Stimulated activated CD4-positive, alpha-beta T cell treated with anti-CD3 and anti-CD28 coated beads, Interleukin-4, amount 100 ng/mL, for 1 hour (primary cell): ENCODE measurements around the gene NCAPH2.

Experiments used
- DNase-seq: peaks from one replicate; pipeline ENCODE4 v3.0.0-alpha.2; 2020

Gene NCAPH2

DNA sequence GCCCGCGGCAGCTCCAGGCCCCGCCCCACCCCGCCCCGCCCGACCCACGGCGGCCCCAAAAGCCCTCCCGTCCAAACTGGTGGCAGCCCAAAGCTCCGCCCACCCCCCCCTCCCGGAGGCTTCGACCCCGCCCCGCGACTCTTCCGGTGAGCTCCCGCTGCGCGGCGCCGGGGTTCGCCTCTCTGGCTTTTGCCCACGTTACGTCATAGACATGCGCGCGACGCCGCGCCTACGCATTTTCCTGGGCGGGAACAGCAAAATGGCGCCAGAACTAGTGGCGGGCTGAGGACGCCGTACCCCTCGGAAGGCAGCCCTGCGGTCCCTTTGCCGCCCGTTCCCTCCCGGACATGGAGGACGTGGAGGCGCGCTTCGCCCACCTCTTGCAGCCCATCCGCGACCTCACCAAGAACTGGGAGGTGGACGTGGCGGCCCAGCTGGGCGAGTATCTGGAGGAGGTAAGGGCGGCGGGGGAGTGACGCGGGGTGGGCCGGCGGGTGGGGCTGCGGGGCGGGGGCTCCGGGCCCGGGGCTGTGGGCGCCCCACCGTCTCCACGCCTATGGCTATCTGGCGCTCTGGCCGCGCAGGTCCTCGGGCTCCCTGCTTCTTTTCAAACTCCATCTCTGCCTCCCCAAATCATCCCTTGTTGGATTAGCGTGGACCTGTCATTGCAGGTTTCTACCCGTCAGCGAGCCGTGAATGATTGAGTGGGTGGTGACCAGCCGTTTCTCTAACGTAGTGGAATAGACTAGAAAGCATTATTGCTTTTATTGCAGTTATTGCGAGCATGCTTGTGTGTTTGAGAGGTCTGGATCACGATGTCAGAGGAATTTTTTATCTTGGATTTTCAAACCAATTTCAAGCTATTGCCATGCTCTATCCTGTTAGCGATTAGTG, at the start of gene NCAPH2:
NCAPH2 (plus strand) TSS at position 234 of the 894 bp plus-strand sequence; CDS start at position 348, 114 bp downstream.
- peak; percentile 97 for DNase-seq

DNA sequence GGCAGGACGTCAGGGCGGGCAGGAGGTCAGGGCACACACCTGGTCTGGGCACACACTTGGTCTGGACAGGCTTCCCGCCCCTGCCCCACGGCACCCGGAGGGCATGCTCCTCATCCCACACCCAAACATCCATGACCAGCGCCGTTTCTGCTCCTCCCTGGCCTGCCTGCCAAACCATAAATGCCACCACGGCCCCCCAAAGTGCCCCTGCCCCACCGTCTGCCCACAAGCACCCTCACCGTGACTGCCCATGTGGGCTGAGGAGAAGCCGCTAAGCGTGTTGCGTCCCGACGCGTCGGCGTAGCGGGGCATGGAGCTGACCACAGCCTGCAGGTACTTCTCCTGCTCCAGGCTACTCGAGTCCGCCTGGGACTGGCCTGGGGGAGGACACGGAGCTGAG, 49.0 kb upstream of the NCAPH2 start:
- no peak for DNase-seq

DNA sequence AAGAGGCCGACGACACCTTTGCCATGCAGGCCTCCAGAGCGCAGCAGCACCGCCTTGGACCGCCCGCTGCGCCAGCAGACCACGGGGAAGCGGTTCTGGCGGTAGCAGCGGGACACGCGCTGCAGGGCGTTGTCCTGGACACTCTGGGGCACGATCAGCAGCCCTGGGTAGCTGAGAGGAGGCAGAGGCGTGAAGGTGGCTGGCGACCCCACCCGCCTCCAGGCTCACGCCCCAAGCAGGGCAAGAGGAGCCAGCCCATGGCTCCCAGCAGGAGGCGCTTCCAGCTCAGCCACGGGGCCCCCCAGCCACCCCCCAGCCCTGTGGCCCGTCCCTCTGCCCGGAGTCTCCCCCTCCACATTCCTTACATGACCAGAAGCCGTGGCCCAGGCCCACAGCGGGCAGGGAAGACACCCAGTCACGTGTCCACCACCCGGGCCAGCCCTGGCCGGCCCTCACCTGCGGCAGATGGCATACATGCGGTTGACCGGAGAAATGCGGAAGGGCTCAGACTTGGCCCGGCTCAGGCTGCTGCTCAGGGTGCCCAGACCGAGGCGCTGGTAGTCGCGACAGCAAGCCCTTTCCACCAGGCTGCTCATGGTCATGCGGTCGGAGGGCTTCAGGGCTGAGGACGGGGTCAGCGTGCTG, 48.4 kb upstream of the NCAPH2 start:
- DNase-seq, result no peak

DNA sequence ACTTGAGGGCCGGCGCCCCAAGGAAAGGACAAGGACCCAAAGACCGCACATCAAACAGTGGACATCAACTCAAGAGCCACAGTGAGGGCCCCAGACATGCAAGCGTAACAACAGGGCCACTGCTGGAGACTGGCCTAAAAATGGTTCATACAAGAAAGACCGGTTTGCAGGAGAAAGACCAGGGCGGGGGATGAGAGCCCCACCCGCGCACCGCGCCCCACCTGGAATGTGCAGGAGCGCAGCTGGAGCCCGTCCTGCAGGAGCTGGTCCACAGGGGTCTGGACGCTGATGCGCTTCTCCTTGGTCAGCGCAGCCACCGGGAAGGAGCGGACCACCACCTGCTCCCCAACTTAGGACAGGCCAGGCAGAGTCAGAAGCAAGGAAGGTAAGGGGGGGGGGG, 47.1 kb upstream of the NCAPH2 start:
- no peak for DNase-seq

DNA sequence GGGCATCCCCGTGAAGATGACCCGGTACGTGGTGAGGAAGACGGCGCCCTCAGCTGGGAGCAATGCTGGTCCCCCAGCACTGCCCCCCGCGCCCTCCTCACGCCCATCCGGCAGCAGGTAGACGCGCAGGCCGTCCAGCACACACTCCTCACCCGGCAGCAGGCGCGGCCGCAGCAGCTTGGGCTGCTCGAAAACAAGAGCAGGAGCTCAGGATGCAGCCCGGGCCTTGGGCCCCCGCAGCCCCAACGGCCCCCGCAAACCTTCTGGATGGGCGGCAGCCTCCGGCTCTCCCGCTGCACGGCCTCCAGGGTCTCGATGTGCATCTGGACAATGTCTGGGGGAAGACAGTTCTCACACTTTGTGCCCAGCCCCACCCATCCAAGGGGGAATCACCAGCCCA, 46.5 kb upstream of the NCAPH2 start:
- no peak for DNase-seq

DNA sequence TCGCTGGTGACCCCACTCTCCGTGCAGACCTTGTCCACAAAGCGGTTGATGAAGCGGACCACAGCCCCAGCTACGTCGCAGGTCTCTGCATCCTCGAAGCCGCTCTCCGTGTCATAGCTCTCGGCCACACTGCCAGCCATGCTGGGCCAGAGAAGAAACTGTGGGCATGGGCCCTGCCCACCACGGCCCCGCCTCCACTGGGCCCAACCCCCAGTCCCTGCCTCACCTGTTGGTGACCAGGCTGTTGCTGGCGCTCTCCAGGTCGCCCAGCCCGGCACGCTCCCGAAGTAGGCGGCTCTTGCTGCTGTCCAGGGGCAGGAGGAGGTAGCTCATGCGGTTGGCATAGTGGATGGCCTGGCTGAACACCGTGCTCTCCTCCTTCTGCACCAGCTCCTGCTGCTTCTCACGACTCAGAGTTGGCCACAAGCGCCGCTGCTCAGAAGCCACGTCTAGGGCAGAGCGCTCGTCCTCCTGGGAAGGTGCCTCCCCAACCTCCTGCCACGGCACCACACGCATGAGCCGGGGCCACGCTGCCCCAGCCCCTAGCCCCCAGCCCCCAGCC, 46.0 kb upstream of the NCAPH2 start:
- DNase-seq, result no peak

DNA sequence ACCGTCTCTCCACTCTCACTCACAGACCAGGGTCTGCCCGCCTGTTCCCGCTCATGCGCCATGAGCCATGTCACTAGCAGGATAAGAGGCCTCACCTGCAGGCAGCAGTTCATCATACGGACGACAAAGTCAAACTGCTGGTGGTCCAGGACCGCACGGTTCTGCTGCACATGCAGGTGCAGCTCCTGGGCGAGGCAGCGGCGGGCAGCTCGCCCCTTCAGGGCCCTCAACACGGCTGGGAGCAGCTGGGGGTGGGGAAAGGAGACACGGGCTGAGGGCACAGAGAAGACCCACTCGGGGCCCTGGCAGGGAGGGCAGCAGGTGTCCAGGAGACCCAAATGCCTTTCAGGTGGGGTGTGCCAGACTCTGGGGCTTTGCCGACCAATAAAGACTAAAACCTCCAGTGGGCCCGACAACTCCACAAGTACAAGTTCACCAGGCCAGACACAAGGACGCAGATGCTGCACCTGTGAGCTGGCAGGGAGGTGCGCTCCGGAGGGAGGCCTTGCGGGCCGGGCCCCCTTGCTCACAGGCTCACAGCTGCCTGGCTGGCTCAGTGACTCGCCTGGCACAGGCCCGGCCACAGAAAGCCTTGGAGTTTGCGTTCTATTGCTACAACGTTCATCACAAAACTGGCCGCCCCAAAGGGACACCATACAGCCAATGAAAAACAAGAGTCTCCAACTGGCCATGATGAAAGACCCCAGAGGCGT, 44.7 kb upstream of the NCAPH2 start:
- no peak for DNase-seq

DNA sequence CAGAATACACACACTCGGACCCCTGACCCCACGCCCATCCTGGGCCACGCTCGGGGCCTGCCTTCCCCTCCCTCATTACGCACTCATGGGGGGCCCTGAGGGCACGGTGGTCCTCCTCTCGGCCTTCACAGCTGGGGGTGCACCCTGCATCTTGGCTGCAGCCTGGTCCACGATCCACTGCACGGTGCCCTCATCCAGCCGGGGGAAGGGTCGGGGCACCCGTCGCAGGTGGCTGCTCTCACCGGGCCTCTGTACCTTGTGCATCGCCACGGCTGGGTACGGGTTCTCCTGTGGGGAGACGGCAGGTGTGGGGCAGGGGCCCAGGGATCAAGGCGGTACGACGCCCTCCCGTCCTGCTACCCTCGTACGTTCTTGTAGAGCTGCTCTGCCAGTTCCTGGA, 43.6 kb upstream of the NCAPH2 start:
- DNase-seq, result no peak

DNA sequence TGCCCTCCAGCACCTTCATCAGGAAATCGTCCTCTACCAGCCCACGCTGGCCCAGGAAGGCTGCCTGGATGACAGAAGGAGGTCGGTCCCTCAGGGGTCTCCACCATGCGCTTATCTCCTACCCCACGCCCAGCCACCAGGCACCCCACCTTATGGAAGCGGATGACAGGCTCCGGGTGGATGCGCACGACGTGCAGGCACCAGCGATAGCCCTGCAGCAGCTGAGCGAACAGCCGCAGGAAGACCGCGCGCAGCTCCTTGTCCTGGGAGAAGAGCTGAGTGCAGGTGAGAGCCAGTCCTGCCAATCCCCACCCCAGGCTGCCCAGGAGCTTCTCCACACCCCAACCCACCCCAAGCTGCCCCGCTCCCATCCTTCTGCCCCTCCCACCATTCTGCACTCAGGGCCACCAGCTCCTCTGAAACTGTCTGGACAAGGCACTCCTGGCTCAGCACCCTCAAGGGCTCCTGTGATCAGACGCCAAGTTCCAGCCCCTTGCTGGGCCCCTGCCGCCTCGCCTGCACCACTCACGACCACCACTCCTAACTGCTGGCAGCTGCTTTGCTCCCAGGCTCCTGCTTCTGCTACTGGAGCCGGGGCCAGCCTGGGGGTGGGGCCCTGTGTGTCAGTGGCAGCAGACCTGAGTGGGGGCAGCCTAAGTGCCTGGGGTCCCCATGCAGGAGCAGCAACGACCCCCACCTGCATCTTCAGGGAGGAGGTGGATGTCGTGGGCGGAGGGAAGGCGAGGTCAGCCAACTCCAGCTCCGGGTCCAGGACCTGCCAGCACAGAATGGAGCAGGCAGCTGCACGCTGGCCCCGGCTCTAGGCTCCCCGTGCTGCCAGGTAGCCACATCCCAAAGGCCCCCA, 42.7 kb upstream of the NCAPH2 start:
- DNase-seq, result no peak

DNA sequence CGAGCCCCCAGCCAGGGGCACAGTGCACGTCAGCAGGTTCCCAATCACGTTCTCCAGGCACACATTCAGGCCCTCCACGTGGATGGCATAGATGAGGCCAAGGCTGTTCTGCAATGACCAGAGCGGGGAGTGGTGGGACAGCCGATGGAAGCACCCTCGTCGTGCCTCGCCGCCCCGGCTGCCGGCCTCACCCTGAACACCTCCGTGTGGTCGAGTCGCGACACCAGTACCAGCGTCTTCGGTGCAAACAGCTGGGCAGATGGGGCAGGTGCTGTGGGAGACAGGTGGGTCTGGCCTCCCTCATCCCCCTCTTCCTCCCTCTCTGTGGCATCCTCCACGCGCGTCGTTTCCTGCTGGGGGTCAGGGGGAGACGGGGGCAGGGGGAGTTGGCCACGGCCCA, 40.7 kb upstream of the NCAPH2 start:
- no peak for DNase-seq

DNA sequence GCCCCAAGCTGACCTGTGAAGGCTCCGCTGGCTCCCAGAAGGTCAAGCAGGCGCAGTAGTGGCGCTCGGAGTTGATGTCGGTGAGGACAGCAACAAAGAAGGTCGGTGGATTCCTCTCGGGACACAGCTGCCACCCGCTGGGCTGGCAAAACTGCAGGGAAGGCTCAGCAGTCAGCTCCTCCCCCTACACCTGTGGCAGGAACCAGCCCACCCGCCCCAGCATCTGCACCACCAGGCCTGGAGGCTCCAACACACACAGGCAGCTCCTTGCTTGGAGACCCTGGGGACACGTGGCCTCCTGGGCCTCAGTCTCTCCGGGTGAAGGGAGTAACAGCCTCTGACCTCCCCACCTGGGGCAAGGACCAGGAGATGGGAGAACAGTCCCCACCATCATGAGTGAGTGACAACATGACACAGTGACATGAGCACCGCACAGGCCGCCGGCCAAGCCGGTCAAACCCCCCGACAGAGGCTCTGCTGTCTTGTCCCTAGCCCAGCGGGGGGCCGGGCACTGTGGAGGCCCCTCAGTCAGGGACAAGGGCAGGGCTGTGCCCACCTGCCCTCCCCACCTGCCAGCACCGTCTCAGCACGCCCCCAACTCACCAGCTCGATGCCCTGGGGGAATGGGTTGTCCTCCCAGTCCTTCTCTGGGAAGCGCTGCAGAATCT, 40.1 kb upstream of the NCAPH2 start:
- no peak for DNase-seq

DNA sequence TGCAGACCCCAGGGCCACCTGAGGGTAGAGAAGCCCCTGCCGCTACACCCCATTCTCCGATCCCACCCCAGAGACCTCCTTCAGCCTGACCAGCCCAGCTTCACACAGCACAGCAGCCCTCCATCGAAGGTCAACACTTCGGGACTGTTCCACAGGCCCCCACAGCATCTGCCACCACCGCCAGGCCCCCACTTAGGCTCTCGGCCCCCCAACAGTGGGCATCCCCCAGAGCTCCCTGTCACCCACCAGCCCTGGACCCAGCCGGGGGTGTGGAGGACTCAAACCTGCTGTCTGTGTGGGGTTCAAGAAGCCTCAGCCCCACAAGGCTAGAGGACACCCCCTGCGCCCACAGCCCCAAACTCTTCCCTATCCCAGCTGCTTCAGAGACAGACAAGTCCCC, 39.4 kb upstream of the NCAPH2 start:
- no peak for DNase-seq

DNA sequence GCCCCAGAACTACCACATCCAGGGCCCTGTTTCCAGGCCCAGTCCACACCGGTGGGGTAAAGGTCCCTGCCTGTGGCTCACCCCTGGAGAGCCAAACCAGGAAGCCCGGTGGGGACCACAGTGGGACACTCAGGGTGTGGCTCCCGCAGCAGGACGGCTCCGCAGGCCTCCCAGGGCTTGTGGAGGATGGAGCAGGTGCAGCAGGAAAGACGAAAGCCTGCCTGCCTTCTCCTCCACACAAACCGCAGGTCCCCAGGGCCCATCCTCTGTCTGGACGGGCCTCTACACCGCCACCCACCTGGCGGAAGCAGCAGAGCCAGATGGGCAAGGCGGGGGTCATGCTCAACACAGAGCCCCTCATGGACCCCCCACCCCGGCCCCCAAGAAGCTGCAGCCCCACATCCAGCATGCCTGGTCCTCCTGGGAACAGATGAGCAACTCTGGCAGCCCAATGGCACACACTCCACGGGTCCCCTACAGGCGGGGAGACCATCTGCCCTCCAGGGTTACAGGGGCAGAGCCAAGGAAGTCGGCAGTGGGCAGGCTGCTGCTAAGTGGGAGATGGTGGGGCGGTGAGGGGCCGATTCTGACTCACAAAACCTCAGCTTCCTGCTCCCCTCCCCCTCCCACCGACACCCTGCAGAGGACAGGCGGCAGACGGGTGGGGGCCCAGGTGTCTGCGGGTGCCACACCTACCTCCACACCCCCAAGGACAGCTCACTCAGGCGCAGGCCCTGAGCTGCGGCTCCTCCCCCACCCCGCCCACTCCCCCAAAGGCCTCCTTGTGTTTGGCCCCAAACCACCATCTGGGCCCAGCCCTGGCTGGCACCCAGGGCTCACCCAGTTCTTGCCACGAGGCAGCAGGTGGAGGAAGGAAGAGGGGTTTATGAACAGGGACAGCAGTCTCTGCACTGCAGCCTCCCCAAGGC, 38.4 kb upstream of the NCAPH2 start:
- DNase-seq, result peak; percentile 89

DNA sequence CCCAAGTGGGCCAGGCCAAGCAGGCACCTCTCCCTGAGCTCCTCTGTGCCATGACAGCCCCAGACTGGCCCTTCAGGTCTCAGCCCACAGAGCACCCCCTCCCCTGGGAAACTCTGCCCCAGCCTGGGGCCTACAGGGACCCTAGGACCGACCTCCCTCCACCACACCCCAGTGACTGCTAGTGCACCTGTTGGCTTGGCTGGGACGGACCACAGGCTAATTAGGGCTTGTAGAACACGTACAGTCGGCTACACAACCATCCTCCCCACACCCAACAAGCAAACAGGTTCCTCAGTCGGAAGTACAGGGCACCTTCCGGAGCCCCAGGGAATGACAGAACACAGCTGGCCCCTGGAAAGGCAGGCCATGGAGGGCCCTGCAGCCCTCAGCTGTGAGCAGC, 37.5 kb upstream of the NCAPH2 start:
- DNase-seq, result no peak

DNA sequence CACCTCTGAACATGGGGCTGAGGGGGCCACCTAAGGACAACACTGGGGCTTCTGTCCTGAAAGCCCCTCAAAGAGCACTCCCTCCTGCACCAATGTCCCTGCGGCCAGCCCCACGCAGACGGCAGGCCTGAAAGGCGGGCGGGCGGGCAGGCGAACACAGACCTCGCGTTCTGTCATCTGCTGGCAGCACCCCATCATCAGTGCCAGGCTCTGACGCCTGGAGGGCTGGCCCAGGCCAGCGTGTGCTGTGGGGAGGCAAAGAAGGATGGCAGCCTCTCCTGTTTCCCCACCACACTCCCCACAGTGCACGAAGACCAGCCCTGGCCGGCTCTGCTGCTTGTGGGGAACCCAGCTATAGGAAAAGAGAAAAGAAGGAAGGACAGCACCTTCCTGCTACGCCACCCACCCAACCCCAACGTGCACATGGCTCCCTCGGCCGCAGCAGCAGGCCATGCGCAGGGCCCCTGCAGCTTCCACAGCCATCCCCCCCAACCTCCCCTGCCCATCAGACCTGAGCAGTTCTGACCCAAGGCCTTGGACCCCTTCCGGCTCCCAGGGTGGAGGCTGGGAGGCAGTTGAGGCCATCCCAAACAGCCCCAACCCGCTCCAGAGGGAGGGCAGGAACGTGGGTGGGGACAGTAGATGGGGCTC, 36.7 kb upstream of the NCAPH2 start:
- DNase-seq, result no peak

DNA sequence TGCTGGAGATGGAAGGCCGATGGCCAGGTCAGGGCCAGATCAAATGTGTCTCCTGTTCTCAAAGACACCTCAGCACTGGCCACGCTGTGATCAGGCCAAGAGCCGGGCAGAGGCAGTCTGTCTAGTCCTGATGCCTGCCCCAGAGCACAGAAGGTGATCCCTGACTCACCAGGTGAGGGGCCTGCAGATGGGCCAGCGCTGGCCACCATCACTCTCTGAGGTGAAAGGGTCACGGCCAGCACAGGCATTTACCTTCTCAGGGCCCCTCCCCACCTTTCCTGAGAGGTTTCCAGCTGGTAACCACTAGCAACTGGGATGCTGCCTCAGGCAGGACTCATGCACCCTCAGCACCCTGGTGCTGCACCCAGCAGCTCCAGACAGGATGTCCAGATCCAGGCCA, 36.1 kb upstream of the NCAPH2 start:
- no peak for DNase-seq

DNA sequence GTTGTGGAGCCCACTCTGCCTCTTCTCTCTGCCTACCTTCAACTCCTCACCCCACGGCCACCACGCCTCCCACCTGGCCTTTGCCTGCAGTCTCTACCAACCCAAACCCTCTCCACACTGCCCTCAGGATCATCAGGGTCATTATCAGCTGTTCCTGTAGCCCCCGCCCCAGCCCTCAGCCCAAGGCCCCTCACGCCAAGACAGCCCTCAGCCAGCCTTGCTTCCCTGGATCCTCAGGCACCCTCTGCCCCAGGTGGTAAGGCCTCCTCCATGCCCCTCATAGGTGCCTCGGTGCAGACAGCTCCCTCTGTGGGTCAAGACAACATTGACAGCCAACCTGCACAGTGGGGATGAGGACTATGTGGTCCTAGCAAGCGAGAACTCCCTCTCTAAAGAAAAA, 34.9 kb upstream of the NCAPH2 start:
- peak; percentile 43 for DNase-seq

DNA sequence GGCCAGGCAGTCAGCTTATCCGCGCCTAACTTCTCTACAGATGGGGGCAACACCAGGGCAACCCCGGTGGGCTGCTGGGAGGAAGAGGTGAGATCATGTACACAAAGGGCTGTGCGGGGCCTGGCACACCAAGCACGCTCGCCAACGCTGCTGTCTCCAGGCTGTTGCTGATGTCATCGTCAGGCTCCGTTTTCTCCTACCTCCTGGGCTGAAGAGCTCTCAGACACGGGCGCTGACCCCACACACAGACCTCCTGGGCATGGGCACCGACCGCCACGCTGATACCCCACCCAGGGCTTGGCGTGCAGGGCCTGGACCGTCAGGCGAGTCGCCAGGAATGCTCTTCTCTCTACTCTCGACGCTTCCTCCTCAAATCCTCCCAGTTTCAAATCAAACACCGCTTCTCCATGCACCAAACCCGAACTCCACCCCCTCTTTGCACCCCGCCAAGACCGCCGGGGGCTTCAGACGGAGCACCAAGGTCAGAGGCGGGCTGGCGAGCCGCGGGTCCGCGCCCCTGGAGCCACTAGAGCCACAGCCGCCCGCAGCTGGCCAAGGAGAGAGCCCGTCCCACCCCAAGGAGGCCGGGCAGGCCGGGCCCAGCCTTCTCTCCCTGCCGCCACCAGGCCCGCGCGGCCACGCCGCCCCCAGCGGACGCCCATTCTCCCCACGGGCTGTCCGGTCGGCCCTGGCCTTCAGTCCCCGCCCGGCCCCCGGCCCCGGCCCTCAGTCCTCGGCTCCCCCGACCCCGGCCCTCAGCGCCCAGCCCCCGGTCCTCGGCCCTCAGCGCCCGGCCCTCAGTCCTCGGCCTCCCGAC, 34.0 kb upstream of the NCAPH2 start:
- peak; percentile 42 for DNase-seq
